NCI-H524 (cell line): ENCODE measurements around the gene ASPG.
A peak's percentile ranks its signal among the peaks of the same experiment; 100 is the strongest.

Experiments
- DNase-seq, 2 experiments: peaks; one replicate each; lab custom pipeline; 2025; lab: John Stamatoyannopoulos, UW

Gene ASPG

GRCh38 chr14:104093366-104094055, 8.0 kb downstream of the ASPG start:
- no peak for DNase-seq

- peak in 1 of 2 experiments; percentile 25 for DNase-seq
Observed at GRCh38 chr14:104094056-104094708, 8.7 kb downstream of the ASPG start.

GRCh38 chr14:104094709-104095425, 9.4 kb downstream of the ASPG start:
- DNase-seq: peak; percentile 39 to 72

- no peak for DNase-seq
Observed at GRCh38 chr14:104095426-104096310, 10.2 kb downstream of the ASPG start.

- no peak for DNase-seq
Observed at GRCh38 chr14:104096318-104096717, 10.8 kb downstream of the ASPG start.

- peak; percentile 71 to 86 for DNase-seq
Observed at GRCh38 chr14:104096751-104097700, 11.5 kb downstream of the ASPG start.

GRCh38 chr14:104098272-104099095, 13.0 kb downstream of the ASPG start:
- no peak for DNase-seq

GRCh38 chr14:104099096-104100041, 13.9 kb downstream of the ASPG start:
- no peak for DNase-seq

- no peak for DNase-seq
Observed at GRCh38 chr14:104100171-104101085, 14.9 kb downstream of the ASPG start.

GRCh38 chr14:104101086-104101621, 15.7 kb downstream of the ASPG start:
- DNase-seq: no peak

- no peak for DNase-seq
Observed at GRCh38 chr14:104101651-104102281, 16.3 kb downstream of the ASPG start.

GRCh38 chr14:104102282-104102914, 16.9 kb downstream of the ASPG start:
- DNase-seq: no peak

- no peak for DNase-seq
Observed at GRCh38 chr14:104103061-104103445, 17.6 kb downstream of the ASPG start.

- no peak for DNase-seq
Observed at GRCh38 chr14:104103446-104104075, 18.1 kb downstream of the ASPG start.

- DNase-seq: no peak
Observed at GRCh38 chr14:104104076-104104901, 18.8 kb downstream of the ASPG start.
